Measurements from ENCODE around the gene MAOA.

MAOA gene

GRCh38 chrX:43745938-43746721, 90.0 kb downstream of the MAOA start:
- DNase-seq (ENCODE audit: low read depth), result no peak
- no peak overlapping the region for H3K4me3 ChIP-seq (ENCODE audit: low read depth, low read length)

GRCh38 chrX:43747476-43747875, 91.4 kb downstream of the MAOA start:
- no peak overlapping the region for H3K4me3 ChIP-seq (ENCODE audit: low read depth, low read length)
- DNase-seq (ENCODE audit: low read depth), result no peak

- DNase-seq (ENCODE audit: low read depth), result no peak
- no peak overlapping the region for H3K4me3 ChIP-seq (ENCODE audit: low read depth, low read length)
Observed at GRCh38 chrX:43750248-43750676, 94.2 kb downstream of the MAOA start.

GRCh38 chrX:43753637-43754036, 97.5 kb downstream of the MAOA start:
- no peak overlapping the region for H3K4me3 ChIP-seq (ENCODE audit: low read depth, low read length)
- DNase-seq (ENCODE audit: low read depth), result no peak

GRCh38 chrX:43756076-43756475, 100.0 kb downstream of the MAOA start:
- H3K4me3 ChIP-seq (ENCODE audit: low read depth, low read length), result no peak overlapping the region
- DNase-seq (ENCODE audit: low read depth), result no peak

- no peak overlapping the region for H3K4me3 ChIP-seq (ENCODE audit: low read depth, low read length)
- DNase-seq (ENCODE audit: low read depth), result no peak
Observed at GRCh38 chrX:43758044-43758443, 101.9 kb downstream of the MAOA start.

- DNase-seq (ENCODE audit: low read depth), result no peak
- no peak overlapping the region for H3K4me3 ChIP-seq (ENCODE audit: low read depth, low read length)
Observed at GRCh38 chrX:43785930-43786591, 130.0 kb downstream of the MAOA start.
